ENCODE measurements around the gene ARMC7. TPM values are rescaled to one million over a fixed set of nuclear protein-coding genes. Genes with fewer than 3 reads are reported as not detected.

ARMC7 gene
- total and polyA plus RNA-seq, 2 of the 13 experiments (the other 11 are each of a cell fraction or from before 2014, with no cell fraction given): 3.9 to 4.2 TPM

DNA sequence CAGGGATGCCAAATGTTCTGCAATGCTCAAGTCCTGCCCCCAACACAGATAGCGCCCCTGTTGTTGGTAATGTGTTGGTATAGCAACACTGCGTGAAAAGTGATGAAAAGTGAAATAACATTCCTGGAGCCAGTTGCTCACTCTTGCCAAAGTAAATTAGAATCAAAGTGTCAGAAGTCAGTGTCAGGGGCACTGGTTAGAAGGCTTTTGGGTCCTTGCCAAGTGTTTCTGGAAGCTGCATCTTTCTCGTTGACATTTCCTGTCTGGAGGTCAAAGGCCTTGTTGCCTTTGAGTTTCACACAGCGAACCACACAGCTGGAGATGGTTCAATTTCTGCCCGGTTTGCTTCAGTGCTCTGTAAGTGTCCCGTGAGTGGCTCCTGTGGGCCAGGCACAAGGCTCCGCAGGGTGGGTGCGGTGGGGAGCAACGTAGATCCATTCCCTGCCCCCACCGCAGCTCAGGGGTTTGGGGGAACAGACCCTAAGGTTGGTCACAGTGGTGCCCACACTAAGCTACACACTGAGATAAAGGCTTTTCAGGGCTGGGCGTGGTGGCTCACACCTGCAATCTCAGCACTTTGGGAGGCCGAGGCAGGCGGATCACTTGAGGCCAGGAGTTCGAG lies 25.6 kb upstream of the ARMC7 start (continued):
- no peak for TF ChIP-seq ZNF607 (CRISPR knock-in tag; IDR thresholded peaks at IDR 0.05; ENCODE audit: borderline replicate concordance)
- no peak for TF ChIP-seq REXO4 (CRISPR knock-in tag; IDR thresholded peaks at IDR 0.05; ENCODE audit: borderline replicate concordance)
- TF ChIP-seq ZNF460 (CRISPR knock-in tag; IDR thresholded peaks at IDR 0.05; ENCODE audit: borderline replicate concordance): peak; percentile 96
- no peak for TF ChIP-seq ZNF660 (CRISPR knock-in tag; IDR thresholded peaks at IDR 0.05; ENCODE audit: borderline replicate concordance, low read depth)
- peak; percentile 99 for TF ChIP-seq BCL6 (CRISPR knock-in tag; IDR thresholded peaks at IDR 0.05)
- TF ChIP-seq, protein P1, sequence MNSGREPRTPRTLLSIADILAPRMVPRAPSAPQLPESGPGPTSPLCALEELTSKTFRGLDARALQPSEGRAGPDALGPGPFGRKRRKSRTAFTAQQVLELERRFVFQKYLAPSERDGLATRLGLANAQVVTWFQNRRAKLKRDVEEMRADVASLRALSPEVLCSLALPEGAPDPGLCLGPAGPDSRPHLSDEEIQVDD (CRISPR knock-in tag; IDR thresholded peaks at IDR 0.05; ENCODE audit: borderline replicate concordance): 0 out of 2 replicates have a peak, but pooled peaks have one; percentile 45
- TF ChIP-seq ZBTB8A (CRISPR knock-in tag; IDR thresholded peaks at IDR 0.05; ENCODE audit: borderline replicate concordance, low read depth): no peak
- TF ChIP-seq ZNF546 (CRISPR knock-in tag; conservative IDR thresholded peaks at IDR 0.05): no peak
- TF ChIP-seq RBAK (CRISPR knock-in tag; IDR thresholded peaks at IDR 0.05): peak; percentile 66; the same call in 1 of the 2 replicates
- 0 out of 2 replicates have a peak, but pooled peaks have one; percentile 60 for TF ChIP-seq ZMAT3 (CRISPR knock-in tag; conservative IDR thresholded peaks at IDR 0.05)
- TF ChIP-seq, protein P2, sequence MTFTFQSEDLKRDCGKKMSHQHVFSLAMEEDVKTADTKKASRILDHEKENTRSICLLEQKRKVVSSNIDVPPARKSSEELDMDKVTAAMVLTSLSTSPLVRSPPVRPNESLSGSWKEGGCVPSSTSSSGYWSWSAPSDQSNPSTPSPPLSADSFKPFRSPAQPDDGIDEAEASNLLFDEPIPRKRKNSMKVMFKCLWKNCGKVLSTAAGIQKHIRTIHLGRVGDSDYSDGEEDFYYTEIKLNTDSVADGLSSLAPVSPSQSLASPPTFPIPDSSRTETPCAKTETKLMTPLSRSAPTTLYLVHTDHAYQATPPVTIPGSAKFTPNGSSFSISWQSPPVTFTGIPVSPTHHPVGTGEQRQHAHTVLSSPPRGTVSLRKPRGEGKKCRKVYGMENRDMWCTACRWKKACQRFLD (CRISPR knock-in tag; IDR thresholded peaks at IDR 0.05; ENCODE audit: borderline replicate concordance): 0 out of 2 replicates have a peak, but pooled peaks have one; percentile 38
- peak; percentile 86 for TF ChIP-seq NFKBIZ (CRISPR knock-in tag; IDR thresholded peaks at IDR 0.05)
- peak; percentile 79; the same call in 1 of the 2 replicates for TF ChIP-seq ZNF264 (CRISPR knock-in tag; IDR thresholded peaks at IDR 0.05)
- TF ChIP-seq, protein P3, sequence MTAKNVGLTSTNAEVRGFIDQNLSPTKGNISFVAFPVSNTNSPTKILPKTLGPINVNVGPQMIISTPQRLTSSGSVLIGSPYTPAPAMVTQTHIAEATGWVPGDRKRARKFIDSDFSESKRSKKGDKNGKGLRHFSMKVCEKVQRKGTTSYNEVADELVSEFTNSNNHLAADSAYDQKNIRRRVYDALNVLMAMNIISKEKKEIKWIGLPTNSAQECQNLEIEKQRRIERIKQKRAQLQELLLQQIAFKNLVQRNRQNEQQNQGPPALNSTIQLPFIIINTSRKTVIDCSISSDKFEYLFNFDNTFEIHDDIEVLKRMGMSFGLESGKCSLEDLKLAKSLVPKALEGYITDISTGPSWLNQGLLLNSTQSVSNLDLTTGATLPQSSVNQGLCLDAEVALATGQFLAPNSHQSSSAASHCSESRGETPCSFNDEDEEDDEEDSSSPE (CRISPR knock-in tag; IDR thresholded peaks at IDR 0.05): peak; percentile 51; the same call in 1 of the 2 replicates
- TF ChIP-seq MTA3 (CRISPR knock-in tag; IDR thresholded peaks at IDR 0.05): no peak
- TF ChIP-seq CCAR2 (optimal IDR thresholded peaks at IDR 0.05; ENCODE audit: low read depth, low read length): peak; percentile 51
- TF ChIP-seq ZSCAN21 (CRISPR knock-in tag; IDR thresholded peaks at IDR 0.05; ENCODE audit: borderline replicate concordance): peak; percentile 50; the same call in 1 of the 2 replicates
- peak; percentile 48 for TF ChIP-seq JARID2 (CRISPR knock-in tag; IDR thresholded peaks at IDR 0.05; ENCODE audit: insufficient replicate concordance)
- no peak for TF ChIP-seq ARID2 (CRISPR knock-in tag; IDR thresholded peaks at IDR 0.05; ENCODE audit: borderline replicate concordance)
- no peak for TF ChIP-seq ZNF703 (CRISPR knock-in tag; IDR thresholded peaks at IDR 0.05; ENCODE audit: borderline replicate concordance)
- peak; percentile 67; the same call in 1 of the 2 replicates for TF ChIP-seq ARNT2 (CRISPR knock-in tag; IDR thresholded peaks at IDR 0.05; ENCODE audit: low read depth)
- peak; percentile 75 for TF ChIP-seq CREM (IDR thresholded peaks at IDR 0.05)
- no peak for TF ChIP-seq CREM (CRISPR knock-in tag; IDR thresholded peaks at IDR 0.05)
- TF ChIP-seq ATM (IDR thresholded peaks at IDR 0.05; ENCODE audit: borderline replicate concordance): no peak
- TF ChIP-seq KAT2B (IDR thresholded peaks at IDR 0.05; ENCODE audit: borderline replicate concordance, low read depth, low read length): no peak
